DOHH2 (cell line): ENCODE results near the gene PKDCC.

Source experiments
- H3F3A ChIP-seq: fragments of 200-600 bp; sonication (generic), shearing (Covaris generic); 2 replicates; pipeline ENCODE4 v1.6.0; 2016; ENCODE audit warnings: antibody characterized with exemption, mild to moderate bottlenecking; ENCODE audit not compliant: control insufficient read depth, insufficient read depth
- H3K27ac ChIP-seq: fragments of 200-600 bp; sonication (generic); 2 replicates; pipeline ENCODE4 v1.5.1; 2014; ENCODE audit warnings: low read depth, mild to moderate bottlenecking, low read length, moderate library complexity
- H3K27me3 ChIP-seq: fragments of 200-600 bp; sonication (generic); 2 replicates; pipeline ENCODE4 v1.6.1; 2014; ENCODE audit warnings: mild to moderate bottlenecking, low read length, mixed read lengths; ENCODE audit not compliant: control insufficient read depth
- H3K36me3 ChIP-seq: fragments of 200-600 bp; sonication (generic); 2 replicates; pipeline ENCODE4 v1.6.1; 2014; ENCODE audit warnings: mild to moderate bottlenecking, low read length, moderate library complexity, mixed read lengths; ENCODE audit not compliant: control insufficient read depth
- H3K4me1 ChIP-seq: fragments of 200-600 bp; sonication (generic); 2 replicates; pipeline ENCODE4 v1.6.1; 2014; ENCODE audit warnings: mild to moderate bottlenecking, low read length, mixed read lengths; ENCODE audit not compliant: control insufficient read depth
- H3K4me2 ChIP-seq: fragments of 200-600 bp; sonication (generic); 2 replicates; pipeline ENCODE4 v1.6.0; 2014; ENCODE audit warnings: mild to moderate bottlenecking, low read length, moderate library complexity
- H3K4me3 ChIP-seq: fragments of 200-600 bp; sonication (generic); 2 replicates; pipeline ENCODE4 v1.5.1; 2014; ENCODE audit warnings: mild to moderate bottlenecking, low read length, mixed read lengths
- H3K79me2 ChIP-seq: fragments of 200-600 bp; sonication (generic); 2 replicates; pipeline ENCODE4 v1.6.1; 2014; ENCODE audit warnings: mild to moderate bottlenecking, low read length, mixed read lengths; ENCODE audit not compliant: control insufficient read depth
- H3K9me2 ChIP-seq: fragments of 200-600 bp; sonication (generic); replicated peaks from 2 replicates; pipeline ENCODE4 v1.6.1; 2014; ENCODE audit warnings: mild to moderate bottlenecking, low read length, mixed read lengths; ENCODE audit not compliant: control insufficient read depth
- H3K9me3 ChIP-seq: fragments of 200-600 bp; sonication (generic); 2 replicates; pipeline ENCODE4 v1.6.1; 2014; ENCODE audit warnings: antibody characterized with exemption, low read length, mixed read lengths; ENCODE audit not compliant: control insufficient read depth, insufficient read depth
- H4K20me1 ChIP-seq: fragments of 200-600 bp; sonication (generic); 2 replicates; pipeline ENCODE4 v1.6.0; 2014; ENCODE audit warnings: low read depth, mild to moderate bottlenecking, antibody characterized with exemption, low read length, moderate library complexity; ENCODE audit not compliant: control insufficient read depth, insufficient read depth
- EZH2phosphoT487 ChIP-seq: fragments of 200-600 bp; sonication (generic); IDR thresholded peaks from 2 replicates; pipeline ENCODE4 v1.6.1; 2017; ENCODE audit warnings: borderline replicate concordance, mild to moderate bottlenecking, antibody characterized with exemption, low read length, moderate library complexity, mixed read lengths
- TF ChIP-seq, protein P1 (sequence below): fragments of 200-600 bp; sonication (generic); IDR thresholded peaks from one replicate; pipeline ENCODE4 v1.5.1; 2014; ENCODE audit warnings: antibody characterized with exemption, mild to moderate bottlenecking, low read depth, low read length; ENCODE audit not compliant: poor library complexity, severe bottlenecking

The PKDCC gene

DNA sequence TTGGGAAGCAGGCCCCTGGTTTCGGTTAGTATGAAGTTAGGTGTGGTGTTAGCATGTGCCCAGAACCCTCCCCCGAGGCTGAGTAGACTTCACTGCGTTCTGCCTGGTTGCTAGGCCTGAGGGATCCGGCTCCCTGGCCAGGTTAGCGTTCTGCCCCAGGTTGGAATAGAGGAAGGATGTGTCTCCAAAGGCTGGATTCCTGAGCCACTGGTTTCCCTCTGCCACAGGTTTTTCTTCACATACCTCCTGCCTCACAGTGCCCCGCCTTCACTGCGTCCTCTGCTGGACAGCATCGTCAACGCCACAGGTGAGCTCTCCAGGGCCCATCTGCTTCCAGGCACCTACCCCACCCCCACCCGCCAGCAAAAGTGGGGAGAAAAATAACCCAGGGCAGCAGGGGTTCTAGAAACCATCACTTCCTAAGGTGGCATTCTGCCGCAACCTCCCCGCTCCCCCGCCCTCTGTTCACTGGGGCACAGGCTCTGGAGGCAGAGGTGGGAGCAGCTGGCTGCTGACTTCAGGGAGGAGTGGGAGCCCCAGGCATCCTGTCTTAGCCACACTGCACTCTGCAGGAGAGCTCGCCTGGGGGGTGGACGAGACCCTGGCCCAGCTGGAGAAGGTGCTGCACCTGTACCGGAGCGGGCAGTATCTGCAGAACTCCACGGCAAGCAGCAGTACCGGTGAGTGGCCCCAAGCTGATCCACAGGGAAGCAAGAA lies 7.1 kb downstream of the PKDCC start:
- Histone ChIP-seq H3K27ac (no peak overlapping the region), H3F3A (no peaks in the 10 kb centered on the region), H3K4me1 (no peaks in the 10 kb centered on the region), H3K27me3 (peaks cover 27% of the 10 kb centered on the region), H3K4me3 (no peak overlapping the region), H3K36me3 (no peaks in the 10 kb centered on the region), H3K79me2 (no peaks in the 10 kb centered on the region), H3K9me3 (no peaks in the 10 kb centered on the region), H4K20me1 (no peaks in the 10 kb centered on the region), H3K4me2 (no peak overlapping the region), H3K9me2 (no peaks in the 10 kb centered on the region)
- TF ChIP-seq, protein P1, sequence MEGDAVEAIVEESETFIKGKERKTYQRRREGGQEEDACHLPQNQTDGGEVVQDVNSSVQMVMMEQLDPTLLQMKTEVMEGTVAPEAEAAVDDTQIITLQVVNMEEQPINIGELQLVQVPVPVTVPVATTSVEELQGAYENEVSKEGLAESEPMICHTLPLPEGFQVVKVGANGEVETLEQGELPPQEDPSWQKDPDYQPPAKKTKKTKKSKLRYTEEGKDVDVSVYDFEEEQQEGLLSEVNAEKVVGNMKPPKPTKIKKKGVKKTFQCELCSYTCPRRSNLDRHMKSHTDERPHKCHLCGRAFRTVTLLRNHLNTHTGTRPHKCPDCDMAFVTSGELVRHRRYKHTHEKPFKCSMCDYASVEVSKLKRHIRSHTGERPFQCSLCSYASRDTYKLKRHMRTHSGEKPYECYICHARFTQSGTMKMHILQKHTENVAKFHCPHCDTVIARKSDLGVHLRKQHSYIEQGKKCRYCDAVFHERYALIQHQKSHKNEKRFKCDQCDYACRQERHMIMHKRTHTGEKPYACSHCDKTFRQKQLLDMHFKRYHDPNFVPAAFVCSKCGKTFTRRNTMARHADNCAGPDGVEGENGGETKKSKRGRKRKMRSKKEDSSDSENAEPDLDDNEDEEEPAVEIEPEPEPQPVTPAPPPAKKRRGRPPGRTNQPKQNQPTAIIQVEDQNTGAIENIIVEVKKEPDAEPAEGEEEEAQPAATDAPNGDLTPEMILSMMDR, result no peak
- no peak for TF ChIP-seq EZH2phosphoT487

DNA sequence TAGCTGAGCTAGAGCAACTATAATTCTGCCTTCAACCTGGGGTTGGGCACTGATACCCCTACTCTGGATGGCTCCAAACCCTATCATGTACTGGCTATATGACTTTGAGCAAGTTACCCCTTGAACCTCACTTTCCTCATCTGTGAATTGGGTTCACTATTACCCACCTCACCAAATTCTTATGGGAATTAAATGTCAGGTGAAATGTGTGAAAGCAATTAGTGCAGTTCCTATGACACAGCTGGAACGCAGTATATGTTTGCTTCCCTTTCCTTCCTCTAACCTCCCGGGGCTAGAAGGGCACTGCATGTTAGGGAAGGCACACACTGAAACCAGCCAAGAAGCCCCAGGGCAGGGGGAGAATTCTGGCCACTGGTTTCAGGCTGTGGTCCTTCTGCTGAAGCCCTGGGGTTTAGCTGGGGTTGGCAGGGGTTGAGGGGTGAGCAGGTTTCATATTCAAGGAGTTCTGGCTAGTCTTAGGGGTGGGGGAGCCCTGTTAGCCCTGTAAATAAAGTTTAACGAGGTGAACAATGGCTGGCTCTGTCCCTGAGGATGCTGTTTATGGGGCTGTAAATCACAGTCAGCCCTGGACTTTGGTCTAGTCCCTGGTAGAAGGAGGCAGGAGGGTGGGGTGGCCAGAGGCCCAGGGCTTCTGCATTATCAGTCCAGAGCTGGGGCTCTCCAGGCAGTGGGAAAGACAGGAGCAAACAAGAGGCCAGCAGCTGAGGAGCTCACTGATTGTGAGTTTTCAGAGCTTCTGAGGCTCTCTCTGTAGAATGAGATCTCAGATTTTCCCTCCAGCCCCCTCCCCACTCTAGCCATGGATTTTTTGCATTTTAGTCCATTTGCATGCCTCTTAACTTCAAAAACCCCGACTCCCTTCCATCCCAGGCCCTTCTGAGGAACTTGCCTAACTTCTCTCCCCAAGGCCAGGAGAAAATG lies 8.0 kb downstream of the PKDCC start:
- H3K4me2 ChIP-seq, result no peak overlapping the region
- no peaks in the 10 kb centered on the region for H4K20me1 ChIP-seq
- no peaks in the 10 kb centered on the region for H3K4me1 ChIP-seq
- H3K9me2 ChIP-seq, result no peaks in the 10 kb centered on the region
- H3K36me3 ChIP-seq, result no peaks in the 10 kb centered on the region
- no peaks in the 10 kb centered on the region for H3K79me2 ChIP-seq
- H3K4me3 ChIP-seq, result no peak overlapping the region
- H3K27ac ChIP-seq, result no peak overlapping the region
- H3K9me3 ChIP-seq, result no peaks in the 10 kb centered on the region
- TF ChIP-seq EZH2phosphoT487, result no peak
- TF ChIP-seq, protein P1, result no peak
- peaks cover 31% of the 10 kb centered on the region for H3K27me3 ChIP-seq
- H3F3A ChIP-seq, result no peaks in the 10 kb centered on the region

DNA sequence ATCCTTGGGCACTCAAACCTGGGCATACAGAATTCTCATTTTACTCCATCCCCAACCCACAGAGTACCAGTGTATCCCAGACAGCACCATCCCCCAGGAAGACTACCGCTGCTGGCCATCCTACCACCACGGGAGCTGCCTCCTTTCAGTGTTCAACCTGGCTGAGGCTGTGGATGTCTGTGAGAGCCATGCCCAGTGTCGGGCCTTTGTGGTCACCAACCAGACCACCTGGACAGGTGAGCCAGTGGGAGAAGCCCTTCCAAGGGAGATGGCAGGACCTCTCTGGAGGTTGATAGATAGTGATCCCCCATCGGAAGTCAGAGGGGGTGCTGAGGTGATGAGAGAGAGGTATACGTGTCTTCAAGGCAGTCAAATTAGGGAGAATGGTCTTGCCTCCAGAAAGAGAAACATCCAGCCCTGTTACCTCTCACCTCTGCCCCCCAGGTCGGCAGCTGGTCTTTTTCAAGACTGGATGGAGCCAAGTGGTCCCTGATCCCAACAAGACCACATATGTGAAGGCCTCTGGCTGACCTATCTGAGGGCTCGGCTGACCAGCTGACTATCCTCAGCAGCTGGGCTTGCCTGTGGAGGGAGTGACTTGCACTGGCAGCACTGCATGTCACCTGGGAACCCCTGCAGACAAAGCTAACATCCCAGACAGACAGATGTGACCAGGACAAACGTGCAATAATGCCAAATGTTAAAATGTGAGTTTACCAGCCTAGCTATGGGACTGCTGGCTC lies 9.5 kb downstream of the PKDCC start:
- H3K79me2 ChIP-seq, result no peaks in the 10 kb centered on the region
- H4K20me1 ChIP-seq, result no peaks in the 10 kb centered on the region
- no peaks in the 10 kb centered on the region for H3F3A ChIP-seq
- H3K27me3 ChIP-seq, result peaks cover 31% of the 10 kb centered on the region
- no peak overlapping the region for H3K4me2 ChIP-seq
- H3K4me1 ChIP-seq, result no peaks in the 10 kb centered on the region
- no peaks in the 10 kb centered on the region for H3K9me2 ChIP-seq
- no peak overlapping the region for H3K4me3 ChIP-seq
- TF ChIP-seq, protein P1, result no peak
- no peak for TF ChIP-seq EZH2phosphoT487
- no peak overlapping the region for H3K27ac ChIP-seq
- H3K36me3 ChIP-seq, result no peaks in the 10 kb centered on the region
- H3K9me3 ChIP-seq, result no peaks in the 10 kb centered on the region
